Measurements from ENCODE around the gene MINDY2.
A peak's percentile ranks its signal among the peaks of the same experiment; 100 is the strongest.

The MINDY2 gene

DNA sequence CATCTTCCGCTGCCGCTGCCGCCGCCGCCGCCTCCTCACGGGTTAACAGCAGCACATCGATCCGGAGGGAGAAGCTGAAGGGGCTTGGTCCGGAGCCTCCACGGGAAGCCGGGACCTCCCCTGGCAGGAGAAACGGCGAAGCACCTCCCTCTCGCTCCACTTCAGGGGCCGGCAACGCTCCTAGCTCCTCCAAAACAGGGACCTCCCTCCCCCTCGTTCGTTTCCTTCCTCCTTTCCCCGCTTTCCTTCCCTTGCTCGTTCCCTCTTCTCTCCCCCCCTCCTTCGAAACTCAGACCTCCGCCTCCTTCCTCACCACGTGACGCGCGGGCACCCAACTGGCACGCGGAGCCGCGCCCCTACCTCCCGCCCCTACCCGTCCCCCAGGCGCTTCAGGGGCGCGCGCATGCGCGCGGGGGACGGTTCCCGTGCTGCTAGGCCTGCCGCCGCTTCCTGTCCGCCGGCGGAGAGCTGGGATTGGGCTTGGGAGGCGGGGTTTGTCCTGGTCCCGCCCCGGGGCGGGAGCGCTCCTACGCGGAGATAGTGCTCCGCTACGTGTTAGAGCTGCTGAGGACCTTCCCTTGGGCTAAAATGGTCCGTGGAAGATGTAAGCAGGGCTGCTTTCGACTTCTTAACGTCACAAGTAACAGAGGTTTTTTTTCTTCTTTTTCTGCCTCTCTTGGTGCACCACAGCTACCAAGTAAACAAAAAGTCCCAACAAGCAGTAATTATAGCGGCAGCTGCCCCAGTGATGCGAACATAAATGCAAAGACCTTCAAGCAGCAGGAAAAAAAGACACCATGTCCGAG lies 21.4 kb upstream of the MINDY2 start, which contains the start of gene ADAM10:
ADAM10 (minus strand) TSS at position 176 of the 806 bp plus-strand sequence; CDS start at position 3, 173 bp downstream.
- peaks cover 5% of the 10 kb centered on the region for H3K36me3 ChIP-seq
- H3K4me1 ChIP-seq, result no peaks in the 10 kb centered on the region
- peak; percentile 99 for DNase-seq
- H3K4me3 ChIP-seq (ENCODE audit: low read depth, low read length), result peak within 1 kb of the TSS; percentile 97
- H3K9me3 ChIP-seq, result no peaks in the 10 kb centered on the region
- H3K27me3 ChIP-seq, result no peaks in the 10 kb centered on the region
- TF ChIP-seq, protein P1, sequence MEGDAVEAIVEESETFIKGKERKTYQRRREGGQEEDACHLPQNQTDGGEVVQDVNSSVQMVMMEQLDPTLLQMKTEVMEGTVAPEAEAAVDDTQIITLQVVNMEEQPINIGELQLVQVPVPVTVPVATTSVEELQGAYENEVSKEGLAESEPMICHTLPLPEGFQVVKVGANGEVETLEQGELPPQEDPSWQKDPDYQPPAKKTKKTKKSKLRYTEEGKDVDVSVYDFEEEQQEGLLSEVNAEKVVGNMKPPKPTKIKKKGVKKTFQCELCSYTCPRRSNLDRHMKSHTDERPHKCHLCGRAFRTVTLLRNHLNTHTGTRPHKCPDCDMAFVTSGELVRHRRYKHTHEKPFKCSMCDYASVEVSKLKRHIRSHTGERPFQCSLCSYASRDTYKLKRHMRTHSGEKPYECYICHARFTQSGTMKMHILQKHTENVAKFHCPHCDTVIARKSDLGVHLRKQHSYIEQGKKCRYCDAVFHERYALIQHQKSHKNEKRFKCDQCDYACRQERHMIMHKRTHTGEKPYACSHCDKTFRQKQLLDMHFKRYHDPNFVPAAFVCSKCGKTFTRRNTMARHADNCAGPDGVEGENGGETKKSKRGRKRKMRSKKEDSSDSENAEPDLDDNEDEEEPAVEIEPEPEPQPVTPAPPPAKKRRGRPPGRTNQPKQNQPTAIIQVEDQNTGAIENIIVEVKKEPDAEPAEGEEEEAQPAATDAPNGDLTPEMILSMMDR (IDR thresholded peaks at IDR 0.05; ENCODE audit: low read depth, low read length), result no peak

DNA sequence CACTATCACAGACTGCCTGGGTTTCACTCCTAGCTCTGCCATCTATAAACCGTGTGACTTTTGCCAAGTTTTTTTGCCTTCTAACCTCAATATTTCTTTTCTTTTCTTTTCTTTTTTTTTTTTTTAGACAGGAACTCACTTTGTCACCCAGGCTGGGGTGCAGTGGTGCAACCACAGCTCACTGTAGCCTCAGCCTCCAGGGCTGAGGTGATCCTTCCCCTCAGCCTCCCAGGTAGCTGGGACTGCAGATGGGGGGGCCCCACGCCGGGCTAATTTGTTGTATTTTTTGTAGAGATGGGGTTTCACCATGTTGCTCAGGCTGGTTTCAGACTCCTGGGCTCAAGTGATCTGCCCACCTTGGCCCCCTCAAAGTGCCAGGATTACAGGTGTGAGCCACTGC lies 18.4 kb upstream of the MINDY2 start:
- Histone ChIP-seq H3K36me3 (peaks cover 5% of the 10 kb centered on the region), H3K4me3 (ENCODE audit: low read depth, low read length) (no peak overlapping the region), H3K27me3 (no peaks in the 10 kb centered on the region), H3K9me3 (no peaks in the 10 kb centered on the region), H3K4me1 (no peaks in the 10 kb centered on the region)
- TF ChIP-seq, protein P1 (IDR thresholded peaks at IDR 0.05; ENCODE audit: low read depth, low read length), result no peak
- DNase-seq, result no peak

DNA sequence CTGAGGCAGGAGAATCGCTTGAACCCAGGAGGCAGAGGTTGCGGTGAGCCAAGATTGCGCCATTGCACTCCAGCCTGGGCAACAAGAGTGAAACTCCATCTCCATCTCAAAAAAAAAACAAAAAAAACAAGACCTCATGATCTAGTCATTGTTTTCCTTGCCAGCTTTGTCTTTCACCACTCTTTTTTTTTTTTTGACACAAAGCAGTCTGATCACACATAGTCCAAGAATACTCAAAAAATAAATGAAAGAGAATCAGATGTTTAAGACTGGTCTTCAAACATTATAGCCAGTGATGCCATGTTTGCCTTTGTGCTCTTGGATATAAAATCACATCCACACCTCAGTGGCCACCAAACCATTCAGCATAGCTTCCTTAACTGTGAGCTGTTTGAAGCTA lies 15.8 kb upstream of the MINDY2 start:
- no peaks in the 10 kb centered on the region for H3K36me3 ChIP-seq
- TF ChIP-seq, protein P1 (IDR thresholded peaks at IDR 0.05; ENCODE audit: low read depth, low read length), result no peak
- no peak for DNase-seq

DNA sequence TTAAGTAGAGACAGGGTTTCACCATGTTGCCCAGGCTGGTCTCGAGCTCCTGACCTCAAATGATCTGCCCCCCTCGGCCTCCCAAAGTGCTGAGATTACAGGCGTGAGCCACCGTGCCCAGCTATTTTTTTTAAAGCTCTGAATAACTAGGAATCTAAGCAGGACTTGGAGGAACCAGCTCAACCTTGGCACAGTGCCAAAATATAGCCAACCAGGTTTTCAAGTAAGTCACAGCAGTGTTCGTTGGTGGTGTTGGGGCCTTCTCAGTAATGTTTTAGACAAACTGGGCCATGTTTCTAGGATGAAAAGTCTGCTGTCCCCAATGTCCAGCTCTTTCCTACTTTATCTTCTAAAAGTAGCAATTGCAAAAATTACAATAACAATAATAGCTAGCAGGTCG lies 15.1 kb upstream of the MINDY2 start:
- Histone ChIP-seq H3K27me3 (no peaks in the 10 kb centered on the region), H3K36me3 (no peaks in the 10 kb centered on the region), H3K9me3 (no peaks in the 10 kb centered on the region), H3K4me1 (no peaks in the 10 kb centered on the region), H3K4me3 (ENCODE audit: low read depth, low read length) (no peak overlapping the region)
- peak; percentile 42 for DNase-seq
- TF ChIP-seq, protein P1 (IDR thresholded peaks at IDR 0.05; ENCODE audit: low read depth, low read length), result no peak

More for the DNA sequence above, 15.8 kb upstream of the MINDY2 start:
- H3K27me3 ChIP-seq, result no peaks in the 10 kb centered on the region
- no peaks in the 10 kb centered on the region for H3K9me3 ChIP-seq
- no peaks in the 10 kb centered on the region for H3K4me1 ChIP-seq
- no peak overlapping the region for H3K4me3 ChIP-seq (ENCODE audit: low read depth, low read length)

DNA sequence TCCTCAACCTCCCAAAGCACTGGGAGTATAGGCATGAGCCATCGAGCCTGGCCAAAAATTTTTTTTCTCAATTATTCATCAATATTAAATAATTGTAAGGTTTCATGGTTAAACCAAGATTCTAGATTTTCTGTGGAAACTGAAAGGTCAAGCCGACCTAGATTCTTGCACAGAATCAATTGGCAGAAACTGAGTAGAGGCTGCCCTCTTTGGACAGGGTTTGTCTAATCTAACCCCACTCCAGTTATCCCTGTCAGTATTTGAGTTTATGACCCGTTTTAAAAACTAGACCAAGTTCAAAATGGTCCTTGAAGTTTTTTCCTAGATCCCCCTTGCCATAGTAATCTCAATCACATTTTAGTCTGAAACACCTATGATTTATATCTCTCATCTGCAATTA lies 13.0 kb upstream of the MINDY2 start:
- TF ChIP-seq, protein P1 (IDR thresholded peaks at IDR 0.05; ENCODE audit: low read depth, low read length), result peak; percentile 36; the same call in 1 of the 2 replicates
- Histone ChIP-seq H3K27me3 (no peaks in the 10 kb centered on the region), H3K4me1 (no peaks in the 10 kb centered on the region), H3K36me3 (no peaks in the 10 kb centered on the region), H3K9me3 (no peaks in the 10 kb centered on the region), H3K4me3 (ENCODE audit: low read depth, low read length) (no peak overlapping the region)
- no peak for DNase-seq

DNA sequence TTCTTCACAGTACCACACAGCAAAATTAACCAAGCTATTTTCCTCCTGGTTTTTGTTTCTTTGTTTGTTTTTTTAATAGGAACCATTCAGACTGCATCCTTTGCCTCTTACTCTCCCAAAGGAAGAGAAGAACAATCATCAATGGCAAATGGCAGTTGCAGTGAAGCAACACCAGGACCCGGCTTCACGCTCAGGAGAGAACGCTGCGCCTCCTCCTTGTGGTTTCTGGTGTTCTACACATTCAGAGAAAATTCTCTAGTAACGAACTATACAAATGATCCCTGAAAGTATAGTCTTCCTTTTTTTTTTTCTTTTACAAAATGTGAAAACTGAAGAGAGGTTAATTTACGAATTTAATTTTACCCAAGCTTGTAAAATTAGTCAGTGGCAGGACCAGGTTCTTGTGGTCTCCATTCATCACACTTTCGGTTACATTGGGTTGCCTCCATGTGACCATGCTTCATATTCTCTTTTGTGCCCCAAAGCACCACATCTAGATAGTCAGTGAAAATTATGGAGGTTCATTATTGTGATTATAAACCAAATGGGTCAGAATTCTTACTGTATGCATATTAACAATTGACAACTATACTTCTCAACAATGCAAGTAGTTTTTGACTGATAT lies 10.6 kb upstream of the MINDY2 start:
- H3K9me3 ChIP-seq, result no peaks in the 10 kb centered on the region
- no peaks in the 10 kb centered on the region for H3K36me3 ChIP-seq
- no peak overlapping the region for H3K4me3 ChIP-seq (ENCODE audit: low read depth, low read length)
- TF ChIP-seq, protein P1 (IDR thresholded peaks at IDR 0.05; ENCODE audit: low read depth, low read length), result no peak
- no peak for DNase-seq
- no peaks in the 10 kb centered on the region for H3K27me3 ChIP-seq
- H3K4me1 ChIP-seq, result no peaks in the 10 kb centered on the region
